Mucosa of gallbladder (tissue), 1 donor: Measurements from ENCODE around the gene ACHE. TPM values are rescaled to one million over a fixed set of nuclear protein-coding genes. Genes with fewer than 3 reads are reported as not detected.
A peak's percentile ranks its signal among the peaks of the same experiment; 100 is the strongest.

Experiments used
- DNase-seq: peaks from one replicate; pipeline ENCODE4 v3.0.0-alpha.2; 2020; ENCODE audit warnings: low spot score
- total RNA-seq: library from RNA; stranded (reverse); gene quantifications from one replicate; pipeline ENCODE4 v1.2.1, GENCODE V29; 2021
- donor health status: DM: no; HTN: no; CAD: no.

ACHE gene
- total RNA-seq, 1 donor from 2014 or later, result 8.4 TPM

DNA sequence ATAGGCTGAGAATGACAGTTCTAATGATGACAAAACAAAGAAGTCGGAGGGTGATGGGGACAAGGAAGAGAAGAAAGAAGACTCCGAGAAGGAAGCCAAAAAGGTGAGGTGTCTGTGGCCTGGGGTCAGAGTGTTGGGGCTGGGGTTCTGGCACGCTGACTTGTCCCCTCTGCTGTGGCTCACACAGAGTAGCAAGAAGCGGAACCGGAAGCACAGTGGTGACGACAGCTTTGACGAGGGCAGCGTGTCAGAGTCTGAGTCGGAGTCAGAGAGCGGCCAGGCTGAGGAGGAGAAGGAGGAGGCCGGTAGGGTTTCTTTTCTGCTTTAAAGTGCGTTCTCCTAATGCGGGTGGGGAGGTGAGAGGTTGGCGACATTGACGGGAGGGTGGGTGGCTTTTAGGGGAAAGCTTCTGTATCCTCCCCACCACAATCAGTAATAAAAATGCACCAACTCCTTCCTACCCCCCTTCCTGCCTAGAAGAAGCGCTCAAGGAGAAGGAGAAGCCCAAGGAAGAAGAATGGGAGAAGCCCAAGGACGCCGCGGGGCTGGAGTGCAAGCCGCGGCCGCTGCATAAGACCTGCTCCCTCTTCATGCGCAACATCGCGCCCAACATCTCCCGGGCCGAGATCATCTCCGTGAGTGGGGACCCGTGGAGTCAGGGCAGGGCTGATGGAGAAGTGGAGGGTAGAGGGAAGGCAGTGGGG is 10.8 kb downstream of the ACHE start:
- DNase-seq, result no peak

GRCh38 chr7:100882785-100883526 is 12.7 kb downstream of the ACHE start:
- DNase-seq, result no peak

- no peak for DNase-seq
Observed at GRCh38 chr7:100882201-100882600, 13.5 kb downstream of the ACHE start.

DNA sequence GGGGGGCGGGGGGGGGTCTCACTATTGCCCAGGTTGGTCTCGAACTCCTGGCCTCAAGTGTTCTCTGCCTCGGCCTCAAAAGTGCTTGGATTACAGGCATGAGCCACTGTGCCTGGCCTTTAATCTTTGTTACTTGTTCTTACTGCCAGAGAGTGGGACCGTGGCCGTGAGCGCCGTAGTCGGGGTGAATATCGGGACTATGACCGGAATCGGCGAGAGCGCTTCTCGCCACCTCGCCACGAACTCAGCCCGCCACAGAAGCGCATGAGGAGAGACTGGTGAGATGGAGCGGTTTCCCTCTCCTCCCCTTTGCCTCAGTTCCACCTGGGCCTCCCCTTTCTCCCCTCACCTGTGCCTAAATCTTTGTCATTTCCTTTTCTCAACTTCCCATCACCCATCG is 14.6 kb downstream of the ACHE start:
- no peak for DNase-seq

DNA sequence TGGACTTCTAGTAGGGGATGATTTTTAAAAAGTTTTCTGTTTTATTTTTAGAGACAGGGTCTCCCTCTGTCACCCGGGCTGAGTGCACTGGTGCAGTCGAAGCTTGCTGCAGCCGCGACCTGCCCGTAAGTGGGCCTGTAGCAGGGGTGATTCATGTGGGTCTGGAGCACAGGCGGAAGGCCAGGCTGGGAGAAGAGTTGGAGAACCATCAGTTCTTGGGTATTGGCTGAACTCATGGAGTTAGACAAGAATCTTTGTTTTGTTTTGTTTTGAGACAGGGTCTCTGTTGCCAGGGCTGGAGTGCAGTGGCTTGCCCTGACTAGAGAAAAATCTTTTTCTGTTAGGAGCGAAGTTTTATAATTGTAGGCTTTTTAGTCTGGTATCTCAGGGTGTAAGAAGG is 15.0 kb downstream of the ACHE start:
- DNase-seq, result no peak

DNA sequence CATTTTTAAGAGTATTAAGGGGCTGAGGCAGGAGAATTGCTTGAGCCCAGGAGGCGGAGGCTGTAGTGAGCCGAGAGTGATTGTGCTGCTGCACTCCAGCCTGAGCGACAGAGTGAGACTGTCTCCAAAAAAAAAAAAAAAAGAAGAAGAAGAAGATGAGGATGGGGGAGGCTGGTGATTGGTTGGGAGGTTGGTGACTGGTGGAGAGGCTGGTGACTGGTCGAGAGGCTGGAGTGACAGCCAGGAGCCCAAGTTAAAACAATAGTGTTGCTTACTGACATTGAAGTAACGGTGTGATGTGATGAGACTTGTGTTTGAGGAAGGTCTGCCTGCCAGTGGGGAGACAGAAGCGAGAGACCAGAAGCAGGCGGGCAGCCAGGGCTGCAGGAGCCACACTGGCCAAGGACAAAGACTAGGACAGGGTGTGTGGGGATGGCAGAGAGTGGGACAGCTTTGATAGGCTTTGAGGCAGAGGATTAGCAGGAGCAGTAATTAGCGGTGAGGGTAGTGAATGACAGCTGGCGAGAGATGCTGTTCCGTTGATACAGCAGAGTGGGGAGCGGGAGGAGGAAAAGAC is 15.9 kb downstream of the ACHE start:
- DNase-seq, result no peak

DNA sequence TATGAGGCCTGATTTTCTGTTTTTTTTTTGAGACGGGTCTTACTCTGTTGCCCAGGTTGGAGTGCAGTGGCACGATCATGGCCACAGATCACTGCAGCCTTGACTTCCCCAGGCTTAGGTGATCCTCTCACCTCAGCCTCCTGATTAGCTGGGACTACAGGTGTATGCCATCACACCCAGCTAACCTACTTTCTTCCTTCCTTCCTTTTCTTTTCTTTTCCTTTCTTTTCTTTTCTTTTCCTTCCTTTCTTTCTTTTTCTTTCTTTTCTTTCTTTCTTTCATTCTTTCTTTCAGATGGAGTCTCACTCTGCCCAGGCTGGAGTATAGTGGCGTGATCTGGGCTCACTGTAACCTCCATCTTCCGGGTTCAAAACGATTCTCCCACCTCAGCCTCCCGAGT is 17.0 kb downstream of the ACHE start:
- no peak for DNase-seq

- DNase-seq, result no peak
Observed at GRCh38 chr7:100878013-100878412, 17.7 kb downstream of the ACHE start.

DNA sequence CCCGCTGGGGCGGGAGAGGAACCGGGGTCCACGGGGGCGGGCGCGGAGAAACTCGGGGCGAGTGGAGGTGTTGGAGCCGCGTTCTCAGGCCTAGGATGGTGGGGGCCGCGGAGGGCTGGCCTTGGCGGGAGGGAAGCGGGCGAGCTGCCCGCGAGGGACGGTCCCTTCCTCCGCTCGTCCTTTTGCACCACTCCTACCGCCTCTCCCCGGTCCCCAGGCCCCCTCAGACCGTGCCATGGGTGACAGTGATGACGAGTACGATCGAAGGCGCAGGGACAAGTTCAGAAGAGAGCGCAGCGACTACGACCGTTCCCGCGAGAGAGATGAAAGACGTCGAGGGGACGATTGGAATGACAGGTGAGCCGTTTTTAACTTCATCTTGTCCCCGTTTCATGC is 20.3 kb downstream of the ACHE start:
- DNase-seq, result no peak

DNA sequence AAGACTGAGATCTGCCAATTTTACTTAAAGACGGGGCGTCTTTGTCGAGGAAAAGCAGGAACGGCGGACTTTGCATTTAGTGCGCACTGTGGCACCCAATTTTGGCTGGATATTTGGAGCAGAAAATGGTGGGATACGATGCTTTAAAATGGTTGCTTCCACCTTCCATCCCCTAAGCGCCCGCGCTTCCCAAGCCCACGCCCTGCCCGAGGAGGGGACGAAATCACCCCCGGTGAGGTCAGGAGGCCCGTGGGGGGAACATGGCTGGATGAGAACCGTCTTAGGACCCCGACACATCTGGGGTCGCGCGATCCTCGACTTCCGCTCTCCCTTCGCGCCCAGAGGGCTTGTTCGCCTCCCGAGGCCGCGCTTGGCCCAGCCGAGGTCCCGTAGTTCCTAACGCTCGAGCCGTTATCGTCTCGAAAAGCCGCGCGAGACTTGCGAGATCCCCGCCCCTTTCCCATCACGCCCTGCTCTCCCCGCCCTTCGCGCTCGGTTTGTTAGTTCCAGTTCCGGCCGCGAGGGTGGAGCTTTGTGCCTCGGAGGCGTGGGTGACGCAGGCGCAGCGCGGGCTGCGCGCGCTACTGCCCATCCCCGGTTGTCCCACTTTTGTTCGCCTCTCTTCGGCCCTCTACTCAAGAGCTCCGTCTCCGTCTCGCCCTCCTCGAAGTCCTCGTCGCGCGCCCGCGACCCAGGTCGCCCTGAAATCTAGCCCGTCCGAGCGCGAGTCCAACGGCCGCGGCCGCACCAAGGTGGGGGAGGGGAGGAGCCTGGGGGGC is 20.9 kb downstream of the ACHE start, which contains the start of gene SRRT:
TSS of gene SRRT (plus strand) at position 527 of the 779 bp plus-strand sequence. CDS start 488 bp downstream, outside the sequence.
- DNase-seq, result peak; percentile 99

DNA sequence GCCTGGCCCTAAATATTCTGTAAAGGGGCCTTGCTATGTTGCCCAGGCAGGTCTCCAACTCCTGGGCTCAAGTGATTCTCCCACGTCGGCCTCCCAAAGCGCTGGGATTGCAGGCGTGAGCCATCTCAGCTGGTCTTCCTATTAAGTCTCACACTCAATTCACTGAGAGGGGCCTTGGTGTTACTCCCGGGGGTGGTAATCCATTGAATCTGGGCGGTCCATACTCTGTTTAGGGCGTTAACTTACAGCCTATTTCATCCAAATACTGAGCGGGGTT is 21.4 kb downstream of the ACHE start:
- DNase-seq, result no peak

DNA sequence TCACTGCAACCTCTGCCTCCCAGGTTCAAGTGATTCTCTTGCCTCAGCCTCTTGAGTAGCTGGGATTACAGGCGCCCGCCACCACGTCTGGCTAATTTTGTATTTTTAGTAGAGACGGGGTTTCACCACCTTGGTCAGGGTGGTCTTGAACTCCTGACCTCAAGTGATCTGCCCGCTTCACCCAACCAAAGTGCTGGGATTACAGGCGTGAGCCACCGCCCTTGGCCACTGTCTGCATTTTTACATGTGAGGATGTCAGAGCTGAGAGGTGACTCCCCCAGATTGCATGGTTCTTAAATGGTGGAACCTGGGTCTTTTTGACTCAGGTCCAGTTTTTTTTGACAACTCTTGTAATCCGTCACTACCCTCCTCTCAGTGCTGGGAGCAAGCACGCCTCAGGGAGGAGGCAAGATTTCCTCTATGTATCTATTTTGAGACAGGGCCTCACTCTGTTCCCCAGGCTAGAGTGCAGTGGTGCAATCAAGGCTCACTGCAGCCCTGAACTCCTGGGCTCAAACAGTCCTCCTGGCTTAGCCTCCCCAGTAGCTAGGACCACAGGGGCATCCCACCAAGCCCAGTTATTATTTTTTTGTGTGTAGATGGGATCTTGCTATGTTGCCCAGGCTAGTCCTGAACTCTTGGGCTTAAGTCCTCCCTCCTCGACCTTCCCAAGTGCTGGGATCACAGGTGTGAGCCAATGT is 21.9 kb downstream of the ACHE start:
- DNase-seq, result no peak

DNA sequence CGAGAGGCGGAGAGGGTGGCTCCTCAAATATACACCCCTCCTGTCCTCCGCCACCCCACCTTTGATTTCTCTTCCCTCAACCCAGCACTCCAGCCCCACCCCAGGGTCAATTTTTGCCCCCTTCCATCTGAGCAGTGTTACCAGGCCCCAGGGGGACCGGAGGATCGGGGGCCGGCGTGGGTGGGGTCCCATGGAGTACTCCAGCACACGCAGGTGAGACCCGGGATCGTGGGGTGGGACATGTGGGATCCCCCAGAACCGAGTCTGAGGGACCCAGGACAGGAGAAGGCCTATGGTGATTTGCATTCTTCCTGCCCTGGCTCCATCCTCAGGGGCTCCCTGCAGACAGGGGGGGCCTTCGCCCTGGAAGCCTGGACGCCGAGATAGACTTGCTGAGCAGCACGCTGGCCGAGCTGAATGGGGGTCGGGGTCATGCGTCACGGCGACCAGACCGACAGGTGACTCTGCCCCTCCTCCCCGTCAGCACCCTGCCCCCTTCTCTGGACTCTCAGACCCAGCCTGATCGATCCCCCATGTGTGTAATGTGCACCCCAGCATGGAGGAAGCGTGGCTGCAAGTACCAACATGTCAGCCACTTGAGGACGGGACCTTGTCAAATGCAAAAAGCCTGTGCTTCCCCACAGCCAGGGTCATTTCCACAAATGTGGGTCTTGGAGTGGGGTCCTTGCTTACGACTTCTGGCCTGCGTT is 27.8 kb downstream of the ACHE start:
- peak; percentile 61 for DNase-seq

GRCh38 chr7:100867040-100867775 is 28.5 kb downstream of the ACHE start, which contains the start of gene TRIP6:
TRIP6 (plus strand) TSS chr7:100867387; CDS start chr7:100867498, 111 bp downstream.
- DNase-seq, result peak; percentile 87

GRCh38 chr7:100866729-100867039 is 29.0 kb downstream of the ACHE start:
- DNase-seq, result no peak

DNA sequence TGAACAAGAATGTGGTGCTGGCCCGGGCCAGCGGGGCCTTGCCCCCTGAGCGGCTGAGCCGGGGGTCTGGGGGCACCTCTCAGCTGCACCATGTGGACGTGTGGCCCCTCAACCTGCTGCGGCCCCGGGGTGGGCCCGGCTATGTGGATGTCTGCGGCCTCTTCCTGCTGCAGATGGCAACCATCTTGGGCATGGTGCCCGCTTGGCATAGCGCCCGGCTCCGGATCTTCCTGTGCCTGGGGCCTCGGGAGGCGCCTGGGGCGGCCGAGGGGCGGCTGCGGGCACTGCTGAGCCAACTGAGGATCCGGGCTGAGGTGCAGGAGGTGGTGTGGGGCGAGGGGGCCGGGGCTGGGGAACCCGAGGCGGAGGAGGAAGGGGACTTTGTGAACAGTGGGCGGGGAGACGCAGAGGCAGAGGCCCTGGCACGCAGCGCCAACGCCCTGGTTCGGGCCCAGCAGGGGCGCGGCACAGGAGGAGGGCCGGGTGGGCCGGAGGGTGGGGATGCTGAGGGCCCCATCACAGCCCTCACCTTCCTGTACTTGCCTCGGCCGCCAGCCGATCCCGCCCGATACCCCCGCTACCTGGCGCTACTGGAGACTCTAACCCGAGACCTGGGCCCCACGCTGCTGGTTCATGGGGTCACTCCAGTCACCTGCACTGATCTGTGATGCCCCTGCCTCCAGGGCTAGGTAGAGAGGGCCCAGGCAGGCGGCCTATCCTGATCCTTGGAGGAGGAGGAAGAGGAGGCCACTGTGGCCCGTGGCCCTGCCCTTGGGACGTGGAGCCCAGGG is 29.6 kb downstream of the ACHE start:
- peak; percentile 92 for DNase-seq

- no peak for DNase-seq
Observed at GRCh38 chr7:100865372-100865911, 30.2 kb downstream of the ACHE start.

GRCh38 chr7:100864263-100864845 is 31.3 kb downstream of the ACHE start:
- DNase-seq, result no peak

DNA sequence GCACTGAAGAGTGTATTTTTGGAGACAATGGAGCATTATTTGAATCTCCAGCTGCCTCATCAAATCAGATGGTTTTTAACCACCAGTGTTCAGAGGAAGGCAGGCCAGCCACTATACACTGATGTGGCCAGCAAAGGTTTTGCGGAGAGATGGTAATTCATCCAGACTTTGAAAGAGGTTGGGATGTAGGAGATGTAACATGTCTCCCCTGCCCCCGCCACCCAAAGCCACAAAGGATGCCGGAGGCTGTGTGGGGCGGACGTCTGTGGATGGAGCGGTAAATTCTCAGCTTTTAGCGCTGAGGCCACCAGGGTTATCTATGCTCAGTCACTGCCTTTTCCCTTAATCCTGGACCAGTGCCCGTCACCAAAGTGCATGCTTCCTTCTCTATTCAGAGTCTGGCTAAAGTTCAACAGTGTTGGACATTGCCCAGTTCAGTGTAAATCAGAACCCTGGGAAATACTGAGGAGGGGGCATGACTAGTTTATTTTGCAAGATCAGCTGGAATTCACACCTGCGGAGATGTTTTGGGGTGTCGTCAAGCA is 32.2 kb downstream of the ACHE start:
- peak; percentile 73 for DNase-seq
